Astrocyte (in vitro differentiated cells and primary cell): ENCODE data around the gene NUTF2. TPM values are rescaled to one million over a fixed set of nuclear protein-coding genes. Genes with fewer than 3 reads are reported as not detected.
A peak's percentile ranks its signal among the peaks of the same experiment; 100 is the strongest.

Source experiments
- DNase-seq: peaks from one replicate; pipeline ENCODE4 v3.0.0-alpha.2; 2010; ENCODE audit warnings: low read depth
- FAIRE-seq: peaks from 2 replicates; lab custom pipeline; 2011; peaks lifted over from hg19 to GRCh38; lab: Jason Lieb, UNC
- H2AFZ ChIP-seq: 2 replicates; pipeline ENCODE4 v1.6.0; 2012; ENCODE audit warnings: low read depth, low read length, inconsistent platforms
- H3K27ac ChIP-seq: 2 replicates; pipeline ENCODE4 v1.5.1; 2011; ENCODE audit warnings: low read depth, low read length, inconsistent platforms
- H3K27me3 ChIP-seq: 2 replicates; pipeline ENCODE4 v1.6.0; 2011; ENCODE audit warnings: low read length, inconsistent platforms; ENCODE audit not compliant: insufficient read depth
- H3K36me3 ChIP-seq: 2 replicates; pipeline ENCODE4 v1.5.1; 2011; ENCODE audit warnings: low read length, inconsistent platforms; ENCODE audit not compliant: insufficient read depth
- H3K4me1 ChIP-seq: 2 replicates; pipeline ENCODE4 v1.5.1; 2011; ENCODE audit warnings: low read length, inconsistent platforms; ENCODE audit not compliant: insufficient read depth
- H3K4me2 ChIP-seq: 2 replicates; pipeline ENCODE4 v1.6.0; 2012; ENCODE audit warnings: low read length, inconsistent platforms
- H3K4me3 ChIP-seq: 2 replicates; pipeline ENCODE4 v1.5.1; 2011; ENCODE audit warnings: low read depth, mild to moderate bottlenecking, low read length, inconsistent platforms; ENCODE audit not compliant: insufficient read depth
- H3K79me2 ChIP-seq: 2 replicates; pipeline ENCODE4 v1.6.0; 2012; ENCODE audit warnings: mild to moderate bottlenecking, low read length, inconsistent platforms; ENCODE audit not compliant: insufficient read depth
- H3K9ac ChIP-seq: 2 replicates; pipeline ENCODE4 v1.6.0; 2012; ENCODE audit warnings: mild to moderate bottlenecking, low read length, inconsistent platforms
- H3K9me3 ChIP-seq: 2 replicates; pipeline ENCODE4 v1.5.1; 2012; ENCODE audit warnings: low read depth, mild to moderate bottlenecking, low read length, inconsistent platforms; ENCODE audit not compliant: insufficient read depth
- H4K20me1 ChIP-seq: 2 replicates; pipeline ENCODE4 v1.6.0; 2012; ENCODE audit warnings: low read length, inconsistent platforms; ENCODE audit not compliant: insufficient read depth
- H3K27ac Mint-ChIP-seq: one replicate; pipeline ENCODE4 v1.8.0; 2021; ENCODE audit warnings: mild to moderate bottlenecking, mixed read lengths; ENCODE audit not compliant: unreplicated experiment
- H3K27me3 Mint-ChIP-seq: one replicate; pipeline ENCODE4 v1.8.0; 2021; ENCODE audit warnings: low read depth, mixed read lengths; ENCODE audit not compliant: unreplicated experiment
- H3K36me3 Mint-ChIP-seq: one replicate; pipeline ENCODE4 v1.8.0; 2021; ENCODE audit warnings: low read depth, mixed read lengths; ENCODE audit not compliant: unreplicated experiment
- H3K4me1 Mint-ChIP-seq: one replicate; pipeline ENCODE4 v1.8.0; 2021; ENCODE audit warnings: low read depth, mixed read lengths; ENCODE audit not compliant: unreplicated experiment
- H3K4me3 Mint-ChIP-seq: one replicate; pipeline ENCODE4 v1.8.0; 2021; ENCODE audit warnings: mild to moderate bottlenecking, moderate library complexity, mixed read lengths; ENCODE audit not compliant: unreplicated experiment
- H3K9me3 Mint-ChIP-seq: one replicate; pipeline ENCODE4 v1.8.0; 2021; ENCODE audit warnings: mild to moderate bottlenecking, mixed read lengths; ENCODE audit not compliant: unreplicated experiment
- EZH2 ChIP-seq: IDR thresholded peaks from 2 replicates; pipeline ENCODE4 v1.6.1; 2012; ENCODE audit warnings: mild to moderate bottlenecking, low read length, inconsistent platforms; ENCODE audit not compliant: insufficient read depth
- total RNA-seq: library from RNA; stranded (reverse); gene quantifications from 2 replicates; pipeline ENCODE4 v1.2.1, GENCODE V29; 2021
- TF ChIP-seq, protein P1 (sequence below): IDR thresholded peaks from 2 replicates; pipeline ENCODE4 v1.5.1; 2011; ENCODE audit warnings: low read depth, mild to moderate bottlenecking, inconsistent platforms, low read length, moderate library complexity; ENCODE audit not compliant: insufficient read depth

NUTF2 gene
- total RNA-seq, 1 donor from 2014 or later: 224 TPM

DNA sequence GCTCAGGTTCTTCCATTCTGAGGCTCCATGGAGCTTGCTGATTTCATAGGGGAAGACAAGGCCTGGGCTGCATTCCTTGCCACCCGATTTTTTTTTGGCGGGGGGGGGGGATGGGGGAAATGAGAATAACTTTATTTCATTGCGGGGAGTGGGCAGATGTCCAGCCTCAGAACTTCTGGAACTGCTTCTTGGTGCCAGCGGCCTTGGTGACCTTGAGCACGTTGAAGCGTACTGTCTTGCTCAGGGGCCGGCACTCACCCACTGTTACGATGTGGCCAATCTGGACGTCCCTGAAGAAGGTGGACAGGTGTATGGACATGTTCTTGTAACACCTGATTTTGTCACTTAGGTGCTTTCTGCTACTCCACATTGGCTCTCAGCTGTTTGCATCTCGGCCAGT, 9.1 kb downstream of the NUTF2 start:
- Histone ChIP-seq H3K4me3 (no peak overlapping the region), H3K9me3 (no peaks in the 10 kb centered on the region), H4K20me1 (peaks cover 86% of the 10 kb centered on the region), H3K9ac (no peak overlapping the region), H3K4me2 (no peak overlapping the region), H3K79me2 (peaks cover 99% of the 10 kb centered on the region), H3K27me3 (no peaks in the 10 kb centered on the region), H2AFZ (no peak overlapping the region), H3K4me1 (peaks cover 28% of the 10 kb centered on the region), H3K27ac (no peak overlapping the region), H3K36me3 (no peaks in the 10 kb centered on the region)
- no peak for FAIRE-seq
- DNase-seq: no peak
- peaks cover 27% of the 10 kb centered on the region for H3K4me1 Mint-ChIP-seq
- no peaks in the 10 kb centered on the region for H3K9me3 Mint-ChIP-seq
- no peak overlapping the region for H3K4me3 Mint-ChIP-seq
- H3K27ac Mint-ChIP-seq: no peak overlapping the region
- peaks cover 11% of the 10 kb centered on the region for H3K36me3 Mint-ChIP-seq
- no peak for TF ChIP-seq EZH2
- TF ChIP-seq, protein P1, sequence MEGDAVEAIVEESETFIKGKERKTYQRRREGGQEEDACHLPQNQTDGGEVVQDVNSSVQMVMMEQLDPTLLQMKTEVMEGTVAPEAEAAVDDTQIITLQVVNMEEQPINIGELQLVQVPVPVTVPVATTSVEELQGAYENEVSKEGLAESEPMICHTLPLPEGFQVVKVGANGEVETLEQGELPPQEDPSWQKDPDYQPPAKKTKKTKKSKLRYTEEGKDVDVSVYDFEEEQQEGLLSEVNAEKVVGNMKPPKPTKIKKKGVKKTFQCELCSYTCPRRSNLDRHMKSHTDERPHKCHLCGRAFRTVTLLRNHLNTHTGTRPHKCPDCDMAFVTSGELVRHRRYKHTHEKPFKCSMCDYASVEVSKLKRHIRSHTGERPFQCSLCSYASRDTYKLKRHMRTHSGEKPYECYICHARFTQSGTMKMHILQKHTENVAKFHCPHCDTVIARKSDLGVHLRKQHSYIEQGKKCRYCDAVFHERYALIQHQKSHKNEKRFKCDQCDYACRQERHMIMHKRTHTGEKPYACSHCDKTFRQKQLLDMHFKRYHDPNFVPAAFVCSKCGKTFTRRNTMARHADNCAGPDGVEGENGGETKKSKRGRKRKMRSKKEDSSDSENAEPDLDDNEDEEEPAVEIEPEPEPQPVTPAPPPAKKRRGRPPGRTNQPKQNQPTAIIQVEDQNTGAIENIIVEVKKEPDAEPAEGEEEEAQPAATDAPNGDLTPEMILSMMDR: no peak
- no peaks in the 10 kb centered on the region for H3K27me3 Mint-ChIP-seq

DNA sequence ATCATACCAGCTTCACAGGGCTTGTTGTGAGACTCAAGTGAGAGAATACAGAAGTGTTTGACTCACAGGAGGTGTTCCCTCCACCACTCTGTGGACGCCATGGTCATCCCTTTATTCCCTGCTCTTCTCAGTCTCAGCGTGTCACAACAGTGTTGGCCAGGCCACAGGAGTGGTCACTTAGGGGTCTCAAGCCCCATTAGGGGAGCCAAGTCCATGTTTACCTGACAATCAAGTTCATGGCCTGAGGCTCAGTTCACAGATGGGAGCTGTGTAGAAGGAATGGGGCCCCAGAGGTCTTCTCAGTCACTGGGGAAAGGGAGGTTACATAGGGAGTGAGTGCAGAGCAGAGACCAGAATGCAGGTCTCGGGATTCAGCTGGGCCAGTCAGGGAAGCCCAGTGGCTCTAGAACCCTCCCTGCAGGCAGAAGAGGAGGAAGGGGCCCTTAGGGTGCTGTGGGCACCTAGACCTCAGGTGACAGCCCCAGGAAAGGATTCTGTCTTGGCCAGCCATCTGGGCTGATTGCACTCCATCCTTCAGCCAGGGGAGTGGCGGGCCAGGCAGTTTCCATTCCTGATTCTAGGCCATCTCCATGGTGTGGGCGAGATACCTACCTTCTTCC, 10.3 kb downstream of the NUTF2 start:
- peak overlapping the region; percentile 98 for H3K27ac ChIP-seq
- TF ChIP-seq, protein P1: no peak
- no peak for TF ChIP-seq EZH2
- no peak for FAIRE-seq
- Mint-ChIP-seq H3K27ac (peak overlapping the region; percentile 96), H3K4me3 (no peak overlapping the region), H3K27me3 (no peaks in the 10 kb centered on the region), H3K4me1 (peaks cover 38% of the 10 kb centered on the region), H3K9me3 (no peaks in the 10 kb centered on the region), H3K36me3 (peaks cover 19% of the 10 kb centered on the region)
- peaks cover 99% of the 10 kb centered on the region for H3K79me2 ChIP-seq
- H3K9me3 ChIP-seq: no peaks in the 10 kb centered on the region
- no peak for DNase-seq
- H3K36me3 ChIP-seq: no peaks in the 10 kb centered on the region
- H3K4me3 ChIP-seq: no peak overlapping the region
- peak overlapping the region; percentile 76 for H3K9ac ChIP-seq
- H4K20me1 ChIP-seq: peaks cover 90% of the 10 kb centered on the region
- peaks cover 40% of the 10 kb centered on the region for H3K4me1 ChIP-seq
- H3K4me2 ChIP-seq: peak overlapping the region; percentile 71
- H2AFZ ChIP-seq: no peak overlapping the region
- H3K27me3 ChIP-seq: no peaks in the 10 kb centered on the region

DNA sequence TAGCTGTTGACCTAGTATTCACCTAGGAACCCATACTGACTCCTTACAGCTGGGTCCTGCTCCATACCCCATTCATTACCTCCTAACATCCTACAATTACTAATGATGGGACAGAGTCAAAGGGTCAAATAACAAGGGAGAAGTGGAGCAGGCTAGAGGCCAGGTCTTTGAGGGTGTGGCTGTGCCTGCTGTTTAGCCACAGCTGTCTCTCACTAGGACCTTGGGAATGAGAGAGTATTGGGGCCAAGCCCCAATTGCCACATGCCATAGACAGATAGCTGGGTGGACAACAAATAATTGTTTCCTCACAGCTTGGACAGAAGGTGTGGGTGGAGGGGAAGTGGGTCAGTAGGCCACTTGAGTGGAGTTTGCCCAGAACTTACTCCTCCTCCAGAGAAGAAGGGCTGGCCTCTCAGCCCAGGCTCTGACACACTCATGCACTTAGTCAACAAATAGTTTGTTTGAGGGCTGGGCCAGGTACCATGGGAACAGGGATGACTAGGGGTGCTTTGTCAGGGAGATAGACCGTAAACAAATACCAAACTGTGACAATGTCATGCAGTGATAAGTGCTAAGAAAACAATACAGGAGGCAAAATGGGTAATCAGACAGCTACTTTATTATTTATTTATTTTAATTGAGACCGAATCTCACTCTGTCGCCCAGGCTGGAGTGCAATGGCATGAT, 11.0 kb downstream of the NUTF2 start:
- no peaks in the 10 kb centered on the region for H3K27me3 Mint-ChIP-seq
- peaks cover 44% of the 10 kb centered on the region for H3K4me1 Mint-ChIP-seq
- H3K4me3 ChIP-seq: no peak overlapping the region
- peak overlapping the region; percentile 96 for H3K27ac Mint-ChIP-seq
- H4K20me1 ChIP-seq: peaks cover 93% of the 10 kb centered on the region
- H3K4me2 ChIP-seq: peak overlapping the region; percentile 71
- DNase-seq (peak; percentile 88), FAIRE-seq (peak; percentile 70)
- no peaks in the 10 kb centered on the region for H3K36me3 ChIP-seq
- H3K9ac ChIP-seq: peak overlapping the region; percentile 83
- TF ChIP-seq, protein P1: no peak
- TF ChIP-seq EZH2: no peak
- peak overlapping the region; percentile 9 for H3K4me3 Mint-ChIP-seq
- H2AFZ ChIP-seq: no peak overlapping the region
- H3K9me3 Mint-ChIP-seq: no peaks in the 10 kb centered on the region
- peaks cover 99% of the 10 kb centered on the region for H3K79me2 ChIP-seq
- peaks cover 19% of the 10 kb centered on the region for H3K36me3 Mint-ChIP-seq
- no peaks in the 10 kb centered on the region for H3K9me3 ChIP-seq
- peaks cover 47% of the 10 kb centered on the region for H3K4me1 ChIP-seq
- peak overlapping the region; percentile 98 for H3K27ac ChIP-seq
- no peaks in the 10 kb centered on the region for H3K27me3 ChIP-seq
